ENCODE results near the gene TRAPPC8. TPM values are rescaled to one million over a fixed set of nuclear protein-coding genes. Genes with fewer than 3 reads are reported as not detected.

Gene TRAPPC8
- total RNA-seq, 2 donors from 2014 or later: 27.0 to 45.4 TPM

DNA sequence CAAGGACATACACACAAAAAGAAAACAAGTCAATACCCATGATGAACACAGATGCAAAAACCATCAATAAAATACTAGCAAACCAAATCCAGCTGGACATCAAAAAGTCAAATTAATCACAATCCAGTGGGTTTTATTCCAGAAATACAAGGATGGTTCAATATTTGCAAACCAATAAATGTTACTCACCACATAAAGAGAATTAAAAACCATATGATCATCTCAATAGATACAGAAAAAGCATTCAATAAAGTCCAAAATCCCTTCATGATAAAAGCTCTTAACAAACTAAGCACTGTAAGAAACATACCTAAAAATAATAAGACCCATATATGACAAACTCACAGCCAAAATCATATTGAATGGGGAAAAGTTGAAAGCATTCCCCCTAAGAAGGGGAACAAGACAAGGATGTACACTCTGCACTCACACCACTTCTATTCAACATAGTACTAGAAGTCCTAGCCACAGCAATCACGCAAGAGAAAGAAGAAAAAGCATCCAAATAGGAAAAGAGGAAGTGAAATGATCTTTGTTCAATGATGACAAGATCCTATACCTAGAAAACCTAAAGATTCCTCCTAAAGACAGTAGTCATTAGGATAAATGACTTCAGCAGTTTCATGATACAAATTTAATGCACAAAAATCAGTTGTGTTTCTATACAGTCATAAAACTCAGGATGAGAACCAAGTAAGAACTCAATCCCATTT, 62.6 kb downstream of the TRAPPC8 start:
- Histone ChIP-seq H3K4me3 (no peak overlapping the region), H3K27ac (no peak overlapping the region), H3K36me3 (no peaks in the 10 kb centered on the region), H3K27me3 (replicated peaks; ENCODE audit: insufficient read depth) (no peaks in the 10 kb centered on the region), H3K4me1 (replicated peaks) (no peaks in the 10 kb centered on the region), H3K9me3 (no peaks in the 10 kb centered on the region)
- intact Hi-C loops (cut with DNase I): no loop called here
- TF ChIP-seq POLR2A (IDR thresholded peaks at IDR 0.05) (no peak), POLR2AphosphoS5 (IDR thresholded peaks at IDR 0.05) (no peak), CTCF (IDR thresholded peaks at IDR 0.05) (no peak)
- 92% methylated on average over 1 of the region's 1 CpG for WGBS
- no peak for DNase-seq (ENCODE audit: low spot score)

DNA sequence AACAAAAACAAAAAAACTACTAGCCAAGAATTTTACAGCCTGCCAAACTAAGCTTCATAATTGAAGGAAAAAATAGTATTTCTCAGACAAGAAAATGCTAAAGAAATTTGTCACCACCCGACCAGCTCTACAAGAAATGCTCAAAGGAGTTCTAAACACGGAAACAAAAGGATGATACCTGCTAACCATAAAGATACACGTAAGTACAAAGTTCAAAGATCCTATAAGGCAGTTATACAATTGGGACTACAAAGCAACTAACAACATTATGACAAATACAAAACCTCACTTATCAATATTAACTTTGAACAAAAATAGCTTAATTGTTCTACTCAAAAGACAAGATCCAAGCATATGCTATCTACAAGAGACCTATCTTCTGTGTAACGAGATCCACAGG, 64.6 kb downstream of the TRAPPC8 start:
- intact Hi-C loops (cut with DNase I): no loop called here
- WGBS: 98% methylated on average over 4 of the region's 4 CpGs
- Histone ChIP-seq H3K27me3 (replicated peaks; ENCODE audit: insufficient read depth) (no peaks in the 10 kb centered on the region), H3K27ac (no peak overlapping the region), H3K9me3 (no peaks in the 10 kb centered on the region), H3K4me3 (no peak overlapping the region), H3K36me3 (no peaks in the 10 kb centered on the region), H3K4me1 (replicated peaks) (no peaks in the 10 kb centered on the region)
- TF ChIP-seq CTCF (IDR thresholded peaks at IDR 0.05) (no peak), POLR2A (IDR thresholded peaks at IDR 0.05) (no peak), POLR2AphosphoS5 (IDR thresholded peaks at IDR 0.05) (no peak)
- no peak for DNase-seq (ENCODE audit: low spot score)

DNA sequence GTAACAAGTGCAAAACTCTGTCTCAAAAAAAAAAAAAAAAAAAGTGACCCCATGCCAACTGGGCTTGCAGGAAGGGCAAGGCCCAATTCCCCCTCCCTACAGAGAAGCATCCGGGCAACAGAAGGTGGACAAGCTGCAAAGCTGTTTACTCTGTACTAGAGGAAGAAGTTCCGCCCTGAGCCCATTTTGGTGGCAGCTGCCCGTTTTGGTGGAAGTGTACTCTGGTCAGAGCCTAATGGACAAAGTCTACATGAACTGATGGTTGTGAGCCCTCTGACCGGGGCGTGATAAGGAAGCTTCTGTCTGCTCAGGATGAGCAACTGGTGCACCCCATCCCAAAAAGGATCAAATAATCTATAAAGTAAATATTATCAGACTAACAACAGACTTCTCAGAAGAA, 65.0 kb downstream of the TRAPPC8 start:
- TF ChIP-seq POLR2AphosphoS5 (IDR thresholded peaks at IDR 0.05) (no peak), CTCF (IDR thresholded peaks at IDR 0.05) (no peak), POLR2A (IDR thresholded peaks at IDR 0.05) (no peak)
- WGBS: 96% methylated on average over 5 of the region's 5 CpGs

DNA sequence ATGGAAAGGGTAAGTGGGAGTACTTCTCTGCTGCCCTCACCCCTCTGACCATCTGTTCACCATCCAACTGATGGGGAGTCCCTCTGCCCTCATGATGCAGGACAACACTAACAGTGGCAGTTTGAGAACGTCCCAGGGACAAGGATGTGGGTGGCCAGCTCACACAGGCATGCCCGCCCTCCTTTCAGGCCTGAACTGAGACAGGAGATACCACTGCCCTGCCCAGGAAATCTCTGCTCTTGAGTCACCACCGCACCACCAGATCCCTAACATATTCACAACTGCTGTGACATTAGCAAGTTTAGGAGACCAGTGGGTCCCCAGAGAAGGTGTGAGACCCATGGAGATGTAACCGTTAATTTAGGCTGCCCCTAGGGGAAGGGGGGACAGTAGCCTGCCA, 66.2 kb downstream of the TRAPPC8 start:
- intact Hi-C loops (cut with DNase I): no loop called here

More for the DNA sequence above, 65.0 kb downstream of the TRAPPC8 start:
- Histone ChIP-seq H3K36me3 (no peaks in the 10 kb centered on the region), H3K27ac (no peak overlapping the region), H3K27me3 (replicated peaks; ENCODE audit: insufficient read depth) (no peaks in the 10 kb centered on the region), H3K9me3 (no peaks in the 10 kb centered on the region), H3K4me1 (replicated peaks) (no peaks in the 10 kb centered on the region), H3K4me3 (no peak overlapping the region)
- intact Hi-C loops (cut with DNase I): no loop called here
- DNase-seq (ENCODE audit: low spot score): no peak

More for the DNA sequence above, 66.2 kb downstream of the TRAPPC8 start:
- Histone ChIP-seq H3K4me1 (replicated peaks) (no peaks in the 10 kb centered on the region), H3K36me3 (no peaks in the 10 kb centered on the region), H3K4me3 (no peak overlapping the region), H3K9me3 (no peaks in the 10 kb centered on the region), H3K27ac (no peak overlapping the region), H3K27me3 (replicated peaks; ENCODE audit: insufficient read depth) (no peaks in the 10 kb centered on the region)
- DNase-seq (ENCODE audit: low spot score): no peak
- no peak for TF ChIP-seq POLR2A (IDR thresholded peaks at IDR 0.05)
- TF ChIP-seq CTCF (IDR thresholded peaks at IDR 0.05): no peak
- TF ChIP-seq POLR2AphosphoS5 (IDR thresholded peaks at IDR 0.05): no peak
- 95% methylated on average over 4 of the region's 4 CpGs for WGBS

Measured in prostate gland (tissue), 2 donors.